Gastrocnemius medialis (tissue), 4 donors: ENCODE results near the gene PANX1.

Experiments used
- CTCF ChIP-seq, 5 experiments: fragments of 450-650 bp in 3 of 5; fragments of 200-600 bp in 2 of 5; sonication (generic) in 2 of 5; IDR thresholded peaks in 4 of 5; conservative IDR thresholded peaks in 1 of 5; 1 replicate in 4 of 5; 2 replicates in 1 of 5; pipeline ENCODE4 v1.5.1; 2016 to 2019; ENCODE audit warnings: antibody characterized with exemption in 5 of 5, mild to moderate bottlenecking in 3 of 5, moderate library complexity in 3 of 5
- POLR2A ChIP-seq, 2 donors: fragments of 450-650 bp; IDR thresholded peaks; one replicate each; pipeline ENCODE4 v1.6.1; 2017; ENCODE audit warnings: antibody characterized with exemption in 2 of 2, mild to moderate bottlenecking in 2 of 2, moderate library complexity in 2 of 2

- TF ChIP-seq CTCF (IDR thresholded peaks at IDR 0.05 in 4 of 5, conservative IDR thresholded peaks at IDR 0.05 in 1 of 5) (no peak), POLR2A (IDR thresholded peaks at IDR 0.05) (no peak)
Observed at GRCh38 chr11:94111241-94111640, 17.4 kb upstream of the PANX1 start.
